ENCODE measurements around the gene VIT.

DNA sequence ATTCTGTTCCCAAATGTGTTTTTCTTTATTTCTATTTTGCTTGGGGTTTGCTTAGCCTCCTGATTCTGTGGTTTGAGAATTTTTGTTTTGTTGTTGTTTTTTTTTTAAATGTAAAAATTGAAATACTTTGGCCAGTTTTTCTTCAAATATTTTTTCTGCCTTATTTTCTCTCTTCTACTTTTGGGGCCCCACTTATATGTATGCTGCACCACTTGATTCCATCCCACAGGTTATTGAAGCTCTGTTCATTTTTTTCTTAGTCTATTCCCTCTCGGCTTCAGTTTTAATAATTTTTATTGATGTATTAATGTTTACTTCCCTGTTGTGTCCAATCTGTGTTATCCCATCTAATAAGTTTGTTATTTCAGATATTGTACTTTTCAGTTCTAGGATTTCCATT lies 17.7 kb upstream of the VIT start:
- TF ChIP-seq, protein P1, sequence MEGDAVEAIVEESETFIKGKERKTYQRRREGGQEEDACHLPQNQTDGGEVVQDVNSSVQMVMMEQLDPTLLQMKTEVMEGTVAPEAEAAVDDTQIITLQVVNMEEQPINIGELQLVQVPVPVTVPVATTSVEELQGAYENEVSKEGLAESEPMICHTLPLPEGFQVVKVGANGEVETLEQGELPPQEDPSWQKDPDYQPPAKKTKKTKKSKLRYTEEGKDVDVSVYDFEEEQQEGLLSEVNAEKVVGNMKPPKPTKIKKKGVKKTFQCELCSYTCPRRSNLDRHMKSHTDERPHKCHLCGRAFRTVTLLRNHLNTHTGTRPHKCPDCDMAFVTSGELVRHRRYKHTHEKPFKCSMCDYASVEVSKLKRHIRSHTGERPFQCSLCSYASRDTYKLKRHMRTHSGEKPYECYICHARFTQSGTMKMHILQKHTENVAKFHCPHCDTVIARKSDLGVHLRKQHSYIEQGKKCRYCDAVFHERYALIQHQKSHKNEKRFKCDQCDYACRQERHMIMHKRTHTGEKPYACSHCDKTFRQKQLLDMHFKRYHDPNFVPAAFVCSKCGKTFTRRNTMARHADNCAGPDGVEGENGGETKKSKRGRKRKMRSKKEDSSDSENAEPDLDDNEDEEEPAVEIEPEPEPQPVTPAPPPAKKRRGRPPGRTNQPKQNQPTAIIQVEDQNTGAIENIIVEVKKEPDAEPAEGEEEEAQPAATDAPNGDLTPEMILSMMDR (IDR thresholded peaks at IDR 0.05), result no peak
- TF ChIP-seq EZH2phosphoT487 (IDR thresholded peaks at IDR 0.05), result no peak
